Panc1 (cell line): ENCODE data around the gene KIF26A. TPM values are rescaled to one million over a fixed set of nuclear protein-coding genes. Genes with fewer than 3 reads are reported as not detected.

Experiments
- ATAC-seq: fragments of 200-7000 bp; cut with Tn5 transposase; 2 replicates; pipeline ENCODE4 v1.9.1; 2020; ENCODE audit warnings: mild to moderate bottlenecking, moderate library complexity
- BruUV-seq: library from RNA; stranded (reverse); fragments of 400-500 nt; replicated peaks from 2 replicates; lab custom pipeline; 2021; lab: Mats Ljungman, UMichigan
- CTCF ChIA-PET: fragments of 300-600 bp; sonication (Branson Sonifier 250); formaldehyde crosslinking; loops from one replicate; lab custom pipeline; 2022; ENCODE audit warnings: antibody characterized with exemption; lab: Charles Lee
- POLR2A ChIA-PET: fragments of 300-600 bp; sonication (Branson Sonifier 250); formaldehyde crosslinking; loops from one replicate; lab custom pipeline; 2022; ENCODE audit warnings: antibody characterized with exemption; lab: Charles Lee
- DNase-seq: peaks from one replicate; pipeline ENCODE4 v3.0.0-alpha.2; 2010; ENCODE audit warnings: low read depth, low spot score
- H3K27ac ChIP-seq: 2 replicates; pipeline ENCODE4 v1.5.1; 2011; ENCODE audit warnings: mild to moderate bottlenecking, low read length, inconsistent platforms
- H3K27me3 ChIP-seq: fragments of 200-500 bp; sonication (Bioruptor generic); 2 replicates; pipeline ENCODE4 v1.6.0; 2014; ENCODE audit warnings: low read length, inconsistent platforms; ENCODE audit not compliant: control insufficient read depth, insufficient read depth
- H3K36me3 ChIP-seq: fragments of 200-500 bp; sonication (Bioruptor generic); 2 replicates; pipeline ENCODE4 v1.5.1; 2014; ENCODE audit warnings: inconsistent platforms, mild to moderate bottlenecking, low read length, moderate library complexity; ENCODE audit not compliant: control insufficient read depth, insufficient read depth
- H3K4me1 ChIP-seq: 2 replicates; pipeline ENCODE4 v1.5.1; 2011; ENCODE audit warnings: inconsistent platforms, mild to moderate bottlenecking, low read length, moderate library complexity; ENCODE audit not compliant: control insufficient read depth, insufficient read depth
- H3K4me3 ChIP-seq, 2 experiments: 2 replicates each; pipeline ENCODE4 v1.5.1; 2011 to 2012; ENCODE audit warnings: low read depth in 2 of 2, low read length in 2 of 2, mild to moderate bottlenecking in 2 of 2, inconsistent platforms in 1 of 2, moderate library complexity in 1 of 2
- H3K9me3 ChIP-seq: fragments of 200-500 bp; sonication (Bioruptor generic); 2 replicates; pipeline ENCODE4 v1.5.1; 2014; ENCODE audit warnings: low read depth, mild to moderate bottlenecking, inconsistent platforms, low read length, moderate library complexity; ENCODE audit not compliant: control insufficient read depth, insufficient read depth
- CTCF ChIP-seq: fragments of 450-650 bp; IDR thresholded peaks from 2 replicates; pipeline ENCODE4 v1.5.1; 2017; ENCODE audit warnings: mild to moderate bottlenecking
- POLR2AphosphoS5 ChIP-seq: IDR thresholded peaks from 2 replicates; pipeline ENCODE4 v1.6.1; 2012; ENCODE audit warnings: mild to moderate bottlenecking, low read depth, low read length, moderate library complexity
- REST ChIP-seq, 2 experiments: IDR thresholded peaks; 2 replicates each; pipeline ENCODE4 v1.6.1; 2011 to 2012; ENCODE audit warnings: low read depth in 2 of 2, control low read depth in 1 of 2, low read length in 1 of 2, mild to moderate bottlenecking in 1 of 2, moderate library complexity in 1 of 2; ENCODE audit not compliant: insufficient read depth in 1 of 2
- SIN3A ChIP-seq: IDR thresholded peaks from 2 replicates; pipeline ENCODE4 v1.6.1; 2012; ENCODE audit warnings: low read depth, mild to moderate bottlenecking, low read length, moderate library complexity, borderline replicate concordance; ENCODE audit not compliant: insufficient read depth
- TCF7L2 ChIP-seq: IDR thresholded peaks from 2 replicates; pipeline ENCODE4 v1.6.1; 2011; ENCODE audit warnings: mild to moderate bottlenecking, low read depth, low read length, inconsistent platforms
- in situ Hi-C: cut with HindIII; loops from 2 replicates; pipeline ENCODE4 v1.10.0; 2016; ENCODE audit warnings: low sequenced_read_pairs, low pct_unique_long_range_greater_than_20kb
- intact Hi-C: fragments of 100-400 bp; cut with micrococcal nuclease; formaldehyde crosslinking; loops from one replicate; pipeline ENCODE4 v1.10.0; 2022; ENCODE audit not compliant: unreplicated experiment
- total RNA-seq: library from RNA; stranded (reverse); gene quantifications from one replicate; pipeline ENCODE4 v1.2.1, GENCODE V29; 2021; ENCODE audit not compliant: unreplicated experiment

KIF26A gene
- total RNA-seq, 1 experiment from 2014 or later = 4.4 TPM

GRCh38 chr14:104195361-104195760, 57.0 kb downstream of the KIF26A start:
- TF ChIP-seq CTCF (no peak), REST (IDR thresholded peaks at IDR 0.05; ENCODE audit: insufficient read depth in 1 of 2, low read depth in 2 of 2, low read length in 1 of 2) (no peak), TCF7L2 (no peak), POLR2AphosphoS5 (no peak), SIN3A (no peak)

DNA sequence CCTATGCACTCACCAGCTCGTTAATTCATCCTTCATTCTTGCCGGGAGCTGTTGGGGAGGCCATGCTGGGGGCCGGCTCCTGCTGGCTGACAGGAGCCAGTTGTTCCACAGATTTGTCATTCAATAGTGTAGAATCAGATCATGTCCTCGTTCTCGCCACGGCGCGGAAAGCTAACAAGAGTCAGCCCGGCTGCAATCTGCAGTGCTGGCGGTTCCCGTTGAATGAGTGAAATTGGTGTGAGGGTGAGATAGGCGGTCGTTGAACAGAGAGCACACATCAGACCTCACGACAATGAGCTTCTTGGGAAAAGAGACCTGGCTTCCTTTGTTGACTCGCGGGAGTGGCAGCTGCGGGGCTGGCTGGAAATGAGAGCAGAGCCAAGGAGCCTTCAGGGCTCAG, 57.5 kb downstream of the KIF26A start:
- no peaks in the 10 kb centered on the region for H3K4me1 ChIP-seq
- no peak overlapping the region for H3K27ac ChIP-seq
- CTCF ChIA-PET = no interaction called here
- DNase-seq (no peak), ATAC-seq (no peak)
- in situ Hi-C loops (no loop called here), intact Hi-C loops (no loop called here)
- no peaks in the 10 kb centered on the region for H3K36me3 ChIP-seq
- POLR2A ChIA-PET = no interaction called here
- H3K4me3 ChIP-seq = no peak overlapping the region
- H3K27me3 ChIP-seq = no peaks in the 10 kb centered on the region; the same call in 1 of the 2 replicates
- no TSS peak for BruUV-seq
- H3K9me3 ChIP-seq = no peaks in the 10 kb centered on the region
- TF ChIP-seq CTCF (no peak), TCF7L2 (no peak), POLR2AphosphoS5 (no peak), SIN3A (no peak), REST (IDR thresholded peaks at IDR 0.05; ENCODE audit: insufficient read depth in 1 of 2, low read depth in 2 of 2, low read length in 1 of 2) (no peak)

More at GRCh38 chr14:104195361-104195760, 57.0 kb downstream of the KIF26A start:
- intact Hi-C loops = no loop called here
- no TSS peak for BruUV-seq
- Histone ChIP-seq H3K27ac (no peak overlapping the region), H3K9me3 (no peaks in the 10 kb centered on the region), H3K4me3 (no peak overlapping the region), H3K4me1 (no peaks in the 10 kb centered on the region), H3K27me3 (no peaks in the 10 kb centered on the region; the same call in 1 of the 2 replicates), H3K36me3 (no peaks in the 10 kb centered on the region)
- in situ Hi-C loops = no loop called here
- ChIA-PET POLR2A (no interaction called here), CTCF (no interaction called here)
- ATAC-seq = no peak
- no peak for DNase-seq
